ENCODE measurements around the gene IPO13.

IPO13 gene

GRCh38 chr1:43934986-43935324 lies 11.8 kb upstream of the IPO13 start:
- Mint-ChIP-seq H3K36me3 (ENCODE audit: low read depth) (no peaks in the 10 kb centered on the region), H3K9me3 (no peaks in the 10 kb centered on the region), H3K4me1 (ENCODE audit: low read depth) (peaks cover 8% of the 10 kb centered on the region), H3K4me3 (no peak overlapping the region), H3K27me3 (ENCODE audit: low read depth) (peaks cover 12% of the 10 kb centered on the region), H3K27ac (no peak overlapping the region)
- no peak for DNase-seq (ENCODE audit: low spot score)

GRCh38 chr1:43935711-43936427 lies 10.9 kb upstream of the IPO13 start:
- peak overlapping the region; percentile 1 for H3K4me3 Mint-ChIP-seq
- peaks cover 12% of the 10 kb centered on the region for H3K27me3 Mint-ChIP-seq (ENCODE audit: low read depth)

GRCh38 chr1:43936431-43937151 lies 10.2 kb upstream of the IPO13 start:
- no peak for DNase-seq (ENCODE audit: low spot score)
- Mint-ChIP-seq H3K27ac (no peak overlapping the region), H3K4me1 (ENCODE audit: low read depth) (peaks cover 8% of the 10 kb centered on the region), H3K9me3 (no peaks in the 10 kb centered on the region), H3K4me3 (peak overlapping the region; percentile 66), H3K27me3 (ENCODE audit: low read depth) (peaks cover 12% of the 10 kb centered on the region), H3K36me3 (ENCODE audit: low read depth) (no peaks in the 10 kb centered on the region)

More at GRCh38 chr1:43935711-43936427, 10.9 kb upstream of the IPO13 start:
- DNase-seq (ENCODE audit: low spot score), result no peak
- Mint-ChIP-seq H3K9me3 (no peaks in the 10 kb centered on the region), H3K4me1 (ENCODE audit: low read depth) (peaks cover 8% of the 10 kb centered on the region), H3K36me3 (ENCODE audit: low read depth) (no peaks in the 10 kb centered on the region), H3K27ac (no peak overlapping the region)

- Mint-ChIP-seq H3K27ac (no peak overlapping the region), H3K36me3 (ENCODE audit: low read depth) (no peaks in the 10 kb centered on the region), H3K4me3 (no peak overlapping the region), H3K4me1 (ENCODE audit: low read depth) (peaks cover 8% of the 10 kb centered on the region), H3K27me3 (ENCODE audit: low read depth) (peaks cover 12% of the 10 kb centered on the region), H3K9me3 (no peaks in the 10 kb centered on the region)
- DNase-seq (ENCODE audit: low spot score), result no peak
Measured at GRCh38 chr1:43937179-43937865, 9.4 kb upstream of the IPO13 start.

- Mint-ChIP-seq H3K9me3 (no peaks in the 10 kb centered on the region), H3K4me1 (ENCODE audit: low read depth) (peaks cover 10% of the 10 kb centered on the region), H3K4me3 (no peak overlapping the region), H3K27me3 (ENCODE audit: low read depth) (peaks cover 6% of the 10 kb centered on the region), H3K36me3 (ENCODE audit: low read depth) (no peaks in the 10 kb centered on the region), H3K27ac (no peak overlapping the region)
- DNase-seq (ENCODE audit: low spot score), result no peak
Measured at GRCh38 chr1:43938383-43938782, 8.4 kb upstream of the IPO13 start.

GRCh38 chr1:43938892-43939587 lies 7.7 kb upstream of the IPO13 start:
- no peak overlapping the region for H3K27ac Mint-ChIP-seq
- peaks cover 7% of the 10 kb centered on the region for H3K4me1 Mint-ChIP-seq (ENCODE audit: low read depth)
- H3K4me3 Mint-ChIP-seq, result no peak overlapping the region
- no peaks in the 10 kb centered on the region for H3K36me3 Mint-ChIP-seq (ENCODE audit: low read depth)
- H3K9me3 Mint-ChIP-seq, result no peaks in the 10 kb centered on the region
- DNase-seq (ENCODE audit: low spot score), result no peak
- H3K27me3 Mint-ChIP-seq (ENCODE audit: low read depth), result peaks cover 6% of the 10 kb centered on the region

- no peak for DNase-seq (ENCODE audit: low spot score)
- no peaks in the 10 kb centered on the region for H3K27me3 Mint-ChIP-seq (ENCODE audit: low read depth)
- no peak overlapping the region for H3K27ac Mint-ChIP-seq
- no peaks in the 10 kb centered on the region for H3K36me3 Mint-ChIP-seq (ENCODE audit: low read depth)
- peaks cover 15% of the 10 kb centered on the region for H3K4me1 Mint-ChIP-seq (ENCODE audit: low read depth)
- no peaks in the 10 kb centered on the region for H3K9me3 Mint-ChIP-seq
- no peak overlapping the region for H3K4me3 Mint-ChIP-seq
Measured at GRCh38 chr1:43942411-43942810, 4.3 kb upstream of the IPO13 start.

GRCh38 chr1:43944860-43945259 lies 1.9 kb upstream of the IPO13 start:
- Mint-ChIP-seq H3K9me3 (no peaks in the 10 kb centered on the region), H3K4me3 (peak overlapping the region; percentile 96), H3K4me1 (ENCODE audit: low read depth) (peaks cover 28% of the 10 kb centered on the region), H3K27me3 (ENCODE audit: low read depth) (no peaks in the 10 kb centered on the region), H3K36me3 (ENCODE audit: low read depth) (no peaks in the 10 kb centered on the region), H3K27ac (no peak overlapping the region)
- no peak for DNase-seq (ENCODE audit: low spot score)

- Mint-ChIP-seq H3K27ac (peak overlapping the region; percentile 92), H3K4me1 (ENCODE audit: low read depth) (peaks cover 33% of the 10 kb centered on the region), H3K4me3 (peak overlapping the region; percentile 96), H3K9me3 (no peaks in the 10 kb centered on the region), H3K27me3 (ENCODE audit: low read depth) (no peaks in the 10 kb centered on the region), H3K36me3 (ENCODE audit: low read depth) (peaks cover 2% of the 10 kb centered on the region)
- DNase-seq (ENCODE audit: low spot score), result no peak
Measured at GRCh38 chr1:43945674-43946235, 995 bp upstream of the IPO13 start.

GRCh38 chr1:43947061-43947873 lies 517 bp downstream of the IPO13 start:
- H3K27me3 Mint-ChIP-seq (ENCODE audit: low read depth), result no peaks in the 10 kb centered on the region
- peak overlapping the region; percentile 92 for H3K27ac Mint-ChIP-seq
- H3K9me3 Mint-ChIP-seq, result no peaks in the 10 kb centered on the region
- H3K4me1 Mint-ChIP-seq (ENCODE audit: low read depth), result peaks cover 34% of the 10 kb centered on the region
- peak overlapping the region; percentile 96 for H3K4me3 Mint-ChIP-seq
- DNase-seq (ENCODE audit: low spot score), result no peak
- H3K36me3 Mint-ChIP-seq (ENCODE audit: low read depth), result peaks cover 2% of the 10 kb centered on the region

GRCh38 chr1:43947874-43948437 lies 1.2 kb downstream of the IPO13 start:
- Mint-ChIP-seq H3K9me3 (no peaks in the 10 kb centered on the region), H3K36me3 (ENCODE audit: low read depth) (peaks cover 2% of the 10 kb centered on the region), H3K27ac (peak overlapping the region; percentile 76), H3K4me1 (ENCODE audit: low read depth) (peaks cover 34% of the 10 kb centered on the region), H3K4me3 (peak overlapping the region; percentile 96), H3K27me3 (ENCODE audit: low read depth) (no peaks in the 10 kb centered on the region)
- no peak for DNase-seq (ENCODE audit: low spot score)

- no peak overlapping the region for H3K4me3 Mint-ChIP-seq
- H3K36me3 Mint-ChIP-seq (ENCODE audit: low read depth), result peaks cover 2% of the 10 kb centered on the region
- no peaks in the 10 kb centered on the region for H3K9me3 Mint-ChIP-seq
- H3K4me1 Mint-ChIP-seq (ENCODE audit: low read depth), result peaks cover 29% of the 10 kb centered on the region
- H3K27me3 Mint-ChIP-seq (ENCODE audit: low read depth), result no peaks in the 10 kb centered on the region
- H3K27ac Mint-ChIP-seq, result no peak overlapping the region
- no peak for DNase-seq (ENCODE audit: low spot score)
Measured at GRCh38 chr1:43949678-43950077, 2.9 kb downstream of the IPO13 start.

Data from T-helper 2 cell treated with Interferon-gamma antibody and Interleukin-4, amounts not matched to agents 5 μg/mL and 100 μg/mL, for 36 hours (primary cell).